Lower leg skin (tissue), 4 donors: ENCODE data around the gene MME. TPM values are rescaled to one million over a fixed set of nuclear protein-coding genes. Genes with fewer than 3 reads are reported as not detected.
A peak's percentile ranks its signal among the peaks of the same experiment; 100 is the strongest.

Experiments used
- DNase-seq, 2 donors: peaks; one replicate each; pipeline ENCODE4 v3.0.0-alpha.2; 2019; ENCODE audit warnings: low spot score in 2 of 2
- H3K4me3 ChIP-seq: fragments of 200-600 bp; sonication (generic); 2 replicates; pipeline ENCODE4 v1.5.1; 2017; ENCODE audit warnings: mild to moderate bottlenecking, low read depth; ENCODE audit not compliant: poor library complexity, severe bottlenecking
- POLR2A ChIP-seq, 2 donors: fragments of 450-650 bp; IDR thresholded peaks; one replicate each; pipeline ENCODE4 v1.6.1; 2016 to 2017; ENCODE audit warnings: antibody characterized with exemption in 2 of 2, mild to moderate bottlenecking in 1 of 2, moderate library complexity in 1 of 2
- WGBS, 2 donors: methylation state at CpG; one replicate each; pipeline ENCODE4 v1.1.5; 2018; 5-methylcytosine and 5-hydroxymethylcytosine counted together
- intact Hi-C: fragments of 100-400 bp; cut with DNase I; formaldehyde crosslinking; loops from one replicate; pipeline ENCODE4 v1.15.0; 2023; ENCODE audit warnings: low total_unique reads
- total RNA-seq, 4 donors: library from RNA; depleted of rRNA; stranded (reverse); fragments of >200 nt; gene quantifications; one replicate each; pipeline ENCODE4 v1.1.0, GENCODE V29; 2016
- TF ChIP-seq, protein P1 (sequence below), 3 donors: fragments of 450-650 bp; IDR thresholded peaks; one replicate each; pipeline ENCODE4 v1.5.1; 2016; ENCODE audit warnings: antibody characterized with exemption in 3 of 3, mild to moderate bottlenecking in 3 of 3, moderate library complexity in 2 of 3

Gene MME
- total RNA-seq, 4 donors from 2014 or later: 3.8 to 11.0 (median 9.6) TPM

DNA sequence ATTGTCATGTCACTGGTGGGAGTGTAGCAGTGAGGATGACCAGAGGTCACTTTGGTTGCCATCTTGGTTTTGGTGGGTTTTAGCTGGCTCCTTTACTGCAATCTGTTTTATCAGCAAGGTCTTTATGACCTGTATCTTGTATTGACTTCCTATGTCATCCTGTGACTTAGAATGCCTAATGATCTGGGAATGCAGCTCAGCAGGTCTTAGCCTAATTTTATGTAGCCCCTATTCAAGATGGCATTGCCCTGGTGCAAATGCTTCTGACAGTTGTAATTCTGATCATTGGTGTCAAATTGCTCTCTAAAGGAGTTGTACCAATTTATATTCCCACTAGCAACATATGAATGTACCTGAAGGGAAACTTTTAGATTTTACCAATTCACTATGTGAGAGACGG lies 139.0 kb downstream of the MME start:
- TF ChIP-seq, protein P1, sequence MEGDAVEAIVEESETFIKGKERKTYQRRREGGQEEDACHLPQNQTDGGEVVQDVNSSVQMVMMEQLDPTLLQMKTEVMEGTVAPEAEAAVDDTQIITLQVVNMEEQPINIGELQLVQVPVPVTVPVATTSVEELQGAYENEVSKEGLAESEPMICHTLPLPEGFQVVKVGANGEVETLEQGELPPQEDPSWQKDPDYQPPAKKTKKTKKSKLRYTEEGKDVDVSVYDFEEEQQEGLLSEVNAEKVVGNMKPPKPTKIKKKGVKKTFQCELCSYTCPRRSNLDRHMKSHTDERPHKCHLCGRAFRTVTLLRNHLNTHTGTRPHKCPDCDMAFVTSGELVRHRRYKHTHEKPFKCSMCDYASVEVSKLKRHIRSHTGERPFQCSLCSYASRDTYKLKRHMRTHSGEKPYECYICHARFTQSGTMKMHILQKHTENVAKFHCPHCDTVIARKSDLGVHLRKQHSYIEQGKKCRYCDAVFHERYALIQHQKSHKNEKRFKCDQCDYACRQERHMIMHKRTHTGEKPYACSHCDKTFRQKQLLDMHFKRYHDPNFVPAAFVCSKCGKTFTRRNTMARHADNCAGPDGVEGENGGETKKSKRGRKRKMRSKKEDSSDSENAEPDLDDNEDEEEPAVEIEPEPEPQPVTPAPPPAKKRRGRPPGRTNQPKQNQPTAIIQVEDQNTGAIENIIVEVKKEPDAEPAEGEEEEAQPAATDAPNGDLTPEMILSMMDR (IDR thresholded peaks at IDR 0.05): no peak
- no peak for TF ChIP-seq POLR2A (IDR thresholded peaks at IDR 0.05)
- no peak overlapping the region for H3K4me3 ChIP-seq
- DNase-seq: no peak
- WGBS, 2 donors: 86 to 96% methylated on average over 1 of the region's 1 CpG
- intact Hi-C loops: no loop called here

DNA sequence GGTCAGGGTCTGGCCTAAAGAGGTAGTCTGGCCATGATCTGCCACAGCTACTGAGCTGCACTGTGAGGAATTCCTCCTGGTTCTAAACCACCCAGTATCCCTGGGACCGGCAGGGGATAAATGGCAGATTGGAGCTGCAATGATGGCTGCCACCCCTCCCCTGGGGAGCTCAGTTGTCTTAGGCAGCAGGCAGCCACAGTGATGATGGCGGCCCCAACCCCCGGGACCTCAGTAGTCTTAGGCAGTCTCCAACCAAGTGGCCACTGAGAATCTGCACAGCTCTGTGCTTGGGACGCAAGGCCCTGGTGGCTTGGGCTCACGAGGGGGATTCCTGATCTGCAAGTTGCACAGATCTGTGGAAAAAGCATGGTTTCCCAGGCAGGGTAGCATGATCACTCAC lies 145.3 kb downstream of the MME start:
- 98 to 100% methylated on average over 3 to 5 of the region's 5 CpGs for WGBS, 2 donors
- no peak for DNase-seq
- TF ChIP-seq, protein P1 (IDR thresholded peaks at IDR 0.05): no peak
- no peak for TF ChIP-seq POLR2A (IDR thresholded peaks at IDR 0.05)
- no peak overlapping the region for H3K4me3 ChIP-seq
- intact Hi-C loops: no loop called here

DNA sequence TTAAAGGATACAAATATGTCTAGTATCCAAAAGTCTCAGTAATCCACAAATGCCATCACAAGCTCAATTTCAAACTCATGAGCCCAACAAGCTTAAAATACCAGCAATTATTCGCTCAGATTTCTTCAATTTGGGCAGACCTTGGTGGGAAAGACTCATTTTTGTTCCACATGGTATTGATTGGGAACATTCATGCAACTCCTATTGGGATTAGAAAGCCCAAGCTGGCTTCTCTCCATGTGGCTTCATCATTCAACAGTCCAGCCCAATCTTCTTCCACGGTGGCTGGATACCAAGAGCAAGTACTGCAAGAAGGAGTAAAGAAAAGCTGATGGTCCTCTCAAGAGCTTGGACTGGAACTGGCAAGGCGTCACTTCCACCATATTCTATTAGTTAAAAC lies 147.0 kb downstream of the MME start:
- intact Hi-C loops: no loop called here
- WGBS, 2 donors: 58 to 60% methylated on average over 3 of the region's 3 CpGs
- peak in 1 of 2 donors; percentile 30 for DNase-seq
- TF ChIP-seq POLR2A (IDR thresholded peaks at IDR 0.05): no peak
- TF ChIP-seq, protein P1 (IDR thresholded peaks at IDR 0.05): no peak
- no peak overlapping the region for H3K4me3 ChIP-seq

DNA sequence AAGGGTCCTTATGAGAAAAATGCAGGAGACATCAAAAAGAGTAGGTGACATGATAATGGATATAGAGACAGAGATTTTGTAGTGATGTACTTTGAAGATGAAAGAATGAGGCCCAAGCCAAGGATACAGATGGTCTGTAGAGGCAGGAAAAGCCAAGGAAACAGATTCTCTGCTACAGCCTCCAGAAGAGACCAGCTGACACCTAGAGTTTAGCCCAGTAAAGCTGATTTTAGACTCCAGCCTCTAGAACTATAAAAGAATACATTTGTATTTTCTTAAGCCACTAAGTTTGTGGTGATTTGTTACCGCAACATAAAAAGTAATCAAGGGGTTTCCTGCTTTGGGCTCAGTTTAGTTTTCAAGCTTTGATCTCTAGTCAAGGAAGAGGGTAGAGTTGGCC lies 148.6 kb downstream of the MME start:
- intact Hi-C loops: no loop called here
- TF ChIP-seq, protein P1 (IDR thresholded peaks at IDR 0.05): no peak
- no peak for TF ChIP-seq POLR2A (IDR thresholded peaks at IDR 0.05)
- WGBS, 2 donors: 83 to 96% methylated on average over 1 of the region's 1 CpG
- DNase-seq: no peak
- no peak overlapping the region for H3K4me3 ChIP-seq

DNA sequence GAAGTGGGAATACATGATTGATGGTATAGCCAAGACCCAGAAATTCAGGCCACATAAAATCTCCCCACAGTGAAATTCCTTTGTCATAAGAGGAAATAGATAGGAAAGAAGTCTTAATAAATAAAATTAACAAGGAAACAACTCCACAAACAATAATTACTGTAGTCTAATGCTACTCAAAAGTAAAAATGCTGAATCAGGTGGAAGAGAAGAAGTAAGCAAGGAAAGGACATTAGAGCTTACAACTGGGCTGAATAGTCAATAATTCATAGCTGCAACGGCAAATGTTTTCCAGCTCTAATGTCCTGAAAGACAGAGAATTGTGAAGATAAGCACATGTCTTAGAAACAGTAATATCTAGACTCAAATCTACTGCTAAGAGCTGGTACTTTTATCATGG lies 149.0 kb downstream of the MME start:
- 80 to 83% methylated on average over 1 of the region's 1 CpG for WGBS, 2 donors
- no peak overlapping the region for H3K4me3 ChIP-seq
- no peak for DNase-seq
- intact Hi-C loops: no loop called here
- TF ChIP-seq, protein P1 (IDR thresholded peaks at IDR 0.05): no peak
- TF ChIP-seq POLR2A (IDR thresholded peaks at IDR 0.05): no peak

DNA sequence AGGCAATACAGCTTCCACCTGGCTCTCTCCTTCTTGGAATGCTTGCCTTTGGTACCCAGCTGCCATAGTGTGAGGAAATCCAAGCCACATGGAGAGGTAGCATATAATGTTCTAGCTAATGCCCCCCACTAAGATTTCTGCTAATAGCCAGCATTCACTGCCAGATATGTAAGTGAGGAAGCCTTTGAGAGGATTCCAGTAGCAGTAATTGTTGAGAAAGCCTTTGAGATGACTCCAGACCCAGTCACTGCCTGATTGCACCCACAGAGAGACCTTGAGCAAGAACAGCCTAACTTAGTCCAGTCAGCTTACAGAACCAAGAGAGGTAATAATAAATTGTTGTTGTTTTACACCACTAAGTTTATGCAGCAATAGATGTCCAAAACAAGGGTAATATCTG lies 150.3 kb downstream of the MME start:
- DNase-seq: no peak
- intact Hi-C loops: no loop called here
- TF ChIP-seq, protein P1 (IDR thresholded peaks at IDR 0.05): no peak
- TF ChIP-seq POLR2A (IDR thresholded peaks at IDR 0.05): no peak
- H3K4me3 ChIP-seq: no peak overlapping the region
